DOHH2 (cell line): ENCODE measurements around the gene GATAD2A.

Source experiments
- EZH2phosphoT487 ChIP-seq: fragments of 200-600 bp; sonication (generic); IDR thresholded peaks from 2 replicates; pipeline ENCODE4 v1.6.1; 2017; ENCODE audit warnings: borderline replicate concordance, mild to moderate bottlenecking, antibody characterized with exemption, low read length, moderate library complexity, mixed read lengths
- TF ChIP-seq, protein P1 (sequence below): fragments of 200-600 bp; sonication (generic); IDR thresholded peaks from one replicate; pipeline ENCODE4 v1.5.1; 2014; ENCODE audit warnings: antibody characterized with exemption, mild to moderate bottlenecking, low read depth, low read length; ENCODE audit not compliant: poor library complexity, severe bottlenecking

DNA sequence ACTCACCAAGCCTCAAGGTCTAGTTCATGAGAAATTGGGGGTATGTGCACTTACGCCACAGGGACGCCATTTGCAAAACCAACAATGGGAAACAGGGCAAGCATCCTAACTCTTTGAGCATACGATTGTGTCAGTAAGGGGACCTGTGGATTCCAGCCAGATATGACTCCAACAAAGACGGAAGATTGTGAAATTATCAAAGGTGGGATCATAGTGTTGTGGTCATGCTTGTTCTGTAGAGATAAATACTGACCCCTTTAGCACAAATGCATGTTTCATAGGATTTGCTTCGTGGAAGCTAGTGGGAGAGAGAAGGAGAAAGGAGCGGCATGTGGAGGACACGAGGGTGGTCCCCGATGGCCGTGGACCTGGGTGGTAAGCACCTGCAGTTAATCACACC lies 37.8 kb downstream of the GATAD2A start:
- TF ChIP-seq, protein P1, sequence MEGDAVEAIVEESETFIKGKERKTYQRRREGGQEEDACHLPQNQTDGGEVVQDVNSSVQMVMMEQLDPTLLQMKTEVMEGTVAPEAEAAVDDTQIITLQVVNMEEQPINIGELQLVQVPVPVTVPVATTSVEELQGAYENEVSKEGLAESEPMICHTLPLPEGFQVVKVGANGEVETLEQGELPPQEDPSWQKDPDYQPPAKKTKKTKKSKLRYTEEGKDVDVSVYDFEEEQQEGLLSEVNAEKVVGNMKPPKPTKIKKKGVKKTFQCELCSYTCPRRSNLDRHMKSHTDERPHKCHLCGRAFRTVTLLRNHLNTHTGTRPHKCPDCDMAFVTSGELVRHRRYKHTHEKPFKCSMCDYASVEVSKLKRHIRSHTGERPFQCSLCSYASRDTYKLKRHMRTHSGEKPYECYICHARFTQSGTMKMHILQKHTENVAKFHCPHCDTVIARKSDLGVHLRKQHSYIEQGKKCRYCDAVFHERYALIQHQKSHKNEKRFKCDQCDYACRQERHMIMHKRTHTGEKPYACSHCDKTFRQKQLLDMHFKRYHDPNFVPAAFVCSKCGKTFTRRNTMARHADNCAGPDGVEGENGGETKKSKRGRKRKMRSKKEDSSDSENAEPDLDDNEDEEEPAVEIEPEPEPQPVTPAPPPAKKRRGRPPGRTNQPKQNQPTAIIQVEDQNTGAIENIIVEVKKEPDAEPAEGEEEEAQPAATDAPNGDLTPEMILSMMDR: no peak
- no peak for TF ChIP-seq EZH2phosphoT487
